Measurements from ENCODE around the gene SLC13A2. TPM values are rescaled to one million over a fixed set of nuclear protein-coding genes. Genes with fewer than 3 reads are reported as not detected.

SLC13A2 gene
- total and polyA plus RNA-seq, 2 of the 4 experiments (the other 2 are of a cell fraction), result not detected

- Histone ChIP-seq H4K5ac (ENCODE audit: low read depth, low read length) (no peak overlapping the region), H3K27ac (ENCODE audit: insufficient read depth, low read length) (no peak overlapping the region), H4K20me1 (ENCODE audit: insufficient read depth, low read length) (no peaks in the 10 kb centered on the region), H3K4me2 (ENCODE audit: low read depth, low read length) (no peak overlapping the region), H3K9ac (ENCODE audit: low read depth, low read length) (no peak overlapping the region), H2BK20ac (ENCODE audit: low read depth, low read length) (no peak overlapping the region), H2BK5ac (ENCODE audit: low read depth, low read length, poor library complexity, severe bottlenecking) (no peak overlapping the region), H3K4me1 (ENCODE audit: control insufficient read depth, insufficient read depth, low read length) (no peaks in the 10 kb centered on the region), H2AFZ (replicated peaks; ENCODE audit: low read length, poor library complexity) (peak overlapping the region; percentile 62), H3K56ac (ENCODE audit: extremely low read depth, insufficient read depth, low read length) (no peak overlapping the region), H3K4me3 (ENCODE audit: insufficient read depth, low read depth, low read length) (no peak overlapping the region), H3K79me1 (ENCODE audit: low read depth in 1 of 2, low read length in 2 of 2) (no peaks in the 10 kb centered on the region), H2BK120ac (ENCODE audit: low read depth, low read length) (no peak overlapping the region), H4K91ac (ENCODE audit: insufficient read depth, low read depth, low read length) (no peak overlapping the region), H3K18ac (ENCODE audit: low read depth, low read length) (no peak overlapping the region), H3K9me1 (ENCODE audit: insufficient read depth, low read length) (0 out of 2 replicates have a peak, but pooled peaks cover 9% of the 10 kb centered on the region), H3K27me3 (ENCODE audit: control insufficient read depth, insufficient read depth, low read length) (peaks cover 89% of the 10 kb centered on the region), H3K14ac (replicated peaks; ENCODE audit: low read depth, low read length) (no peak overlapping the region), H4K8ac (ENCODE audit: low read depth in 2 of 2, low read length in 2 of 2) (no peak overlapping the region), H2AK9ac (replicated peaks; ENCODE audit: low read depth, low read length, poor library complexity) (no peak overlapping the region), H3K23ac (ENCODE audit: low read depth, low read length) (no peak overlapping the region), H2AK5ac (ENCODE audit: low read depth, low read length) (no peak overlapping the region), H2BK15ac (ENCODE audit: low read depth, low read length) (no peak overlapping the region), H3K36me3 (ENCODE audit: control insufficient read depth, insufficient read depth, low read length) (no peaks in the 10 kb centered on the region), H3K4ac (ENCODE audit: low read depth, low read length) (no peak overlapping the region), H3K9me3 (ENCODE audit: control insufficient read depth, insufficient read depth, low read length) (no peaks in the 10 kb centered on the region)
- WGBS, 2 experiments (ENCODE audit: extremely low coverage in 2 of 2, insufficient read length in 1 of 2), result 4% methylated on average over 5 of the region's 24 CpGs; no CpG with 5 or more reads in 1 of the 2 experiments
- intact Hi-C loops (cut with micrococcal nuclease), result no loop called here
- no peak for TF ChIP-seq NFE2L2 (IDR thresholded peaks at IDR 0.05; ENCODE audit: low read depth, low read length)
- TF ChIP-seq USF2 (IDR thresholded peaks at IDR 0.05; ENCODE audit: low read depth, low read length), result no peak
- TF ChIP-seq POLR2A (IDR thresholded peaks at IDR 0.05; ENCODE audit: low read depth, low read length), result no peak
- no peak for TF ChIP-seq MAZ (IDR thresholded peaks at IDR 0.05; ENCODE audit: borderline replicate concordance, low read depth, low read length)
- no peak for TF ChIP-seq FOS (IDR thresholded peaks at IDR 0.05; ENCODE audit: low read depth, low read length)
- TF ChIP-seq MAFK (IDR thresholded peaks at IDR 0.05; ENCODE audit: low read depth, low read length), result no peak
- TF ChIP-seq CTCF (conservative IDR thresholded peaks at IDR 0.05; ENCODE audit: low read depth, low read length), result no peak
- no peak for TF ChIP-seq ELK1 (IDR thresholded peaks at IDR 0.05; ENCODE audit: borderline replicate concordance, low read depth, low read length)
- no peak for TF ChIP-seq CEBPB (IDR thresholded peaks at IDR 0.05; ENCODE audit: low read depth, low read length)
- no peak for TF ChIP-seq RFX5 (IDR thresholded peaks at IDR 0.05; ENCODE audit: low read depth, low read length)
- no peak for TF ChIP-seq BHLHE40 (IDR thresholded peaks at IDR 0.05; ENCODE audit: low read depth, low read length)
- ATAC-seq (ENCODE audit: low read depth), result peak; percentile 71
- in situ Hi-C loops (cut with MboI; ENCODE audit: low sequenced_read_pairs), result no loop called here
- dilution Hi-C loops (cut with HindIII; ENCODE audit: low sequenced_read_pairs, unreplicated experiment), result no loop called here
- ChIA-PET CTCF (no interaction called here), POLR2A (ENCODE audit: unreplicated experiment) (no interaction called here)
- no TSS peak for BruUV-seq (replicated peaks)
- no peak for DNase-seq
These were observed 34.2 kb downstream of the SLC13A2 start for GRCh38 chr17:28507567-28508203.
